Left ventricle myocardium inferior (tissue), 1 donor: ENCODE results near the gene ARHGEF10L. TPM values are rescaled to one million over a fixed set of nuclear protein-coding genes. Genes with fewer than 3 reads are reported as not detected.

Experiments
- DNase-seq: peaks from one replicate; pipeline ENCODE4 v3.0.0-alpha.2; 2020
- H3K27ac ChIP-seq: fragments of 200-600 bp; replicated peaks from 2 replicates; pipeline ENCODE4 v1.8.0; 2021
- H3K27me3 ChIP-seq: fragments of 200-600 bp; 2 replicates; pipeline ENCODE4 v1.8.0; 2021; ENCODE audit warnings: low read depth
- H3K36me3 ChIP-seq: fragments of 200-600 bp; 2 replicates; pipeline ENCODE4 v1.8.0; 2021
- H3K4me1 ChIP-seq: fragments of 200-600 bp; 2 replicates; pipeline ENCODE4 v1.8.0; 2021
- H3K4me3 ChIP-seq: fragments of 200-600 bp; 2 replicates; pipeline ENCODE4 v1.8.0; 2021; ENCODE audit warnings: mild to moderate bottlenecking, moderate library complexity
- H3K9me3 ChIP-seq: fragments of 200-600 bp; replicated peaks from 2 replicates; pipeline ENCODE4 v1.8.0; 2021
- intact Hi-C: fragments of 100-400 bp; cut with micrococcal nuclease; formaldehyde crosslinking; loops from one replicate; pipeline ENCODE4 v1.11.0; 2022
- total RNA-seq: library from RNA; stranded (reverse); fragmentation: NEBNext Ultra II Directional; extraction: Animal tissue kit (Norgen Biotek cat#: 25700); gene quantifications from one replicate; pipeline ENCODE4 v1.2.1, GENCODE V29; 2021
- TF ChIP-seq, protein P1 (sequence below): fragments of 200-600 bp; IDR thresholded peaks from 2 replicates; pipeline ENCODE4 v1.8.0; 2021; ENCODE audit warnings: antibody characterized with exemption, mild to moderate bottlenecking, borderline replicate concordance
- donor health status: DM: no; HTN: yes; CAD: no; lungs with severe emphysema.

Gene ARHGEF10L
- total RNA-seq, 1 donor from 2014 or later, result 59.1 TPM

DNA sequence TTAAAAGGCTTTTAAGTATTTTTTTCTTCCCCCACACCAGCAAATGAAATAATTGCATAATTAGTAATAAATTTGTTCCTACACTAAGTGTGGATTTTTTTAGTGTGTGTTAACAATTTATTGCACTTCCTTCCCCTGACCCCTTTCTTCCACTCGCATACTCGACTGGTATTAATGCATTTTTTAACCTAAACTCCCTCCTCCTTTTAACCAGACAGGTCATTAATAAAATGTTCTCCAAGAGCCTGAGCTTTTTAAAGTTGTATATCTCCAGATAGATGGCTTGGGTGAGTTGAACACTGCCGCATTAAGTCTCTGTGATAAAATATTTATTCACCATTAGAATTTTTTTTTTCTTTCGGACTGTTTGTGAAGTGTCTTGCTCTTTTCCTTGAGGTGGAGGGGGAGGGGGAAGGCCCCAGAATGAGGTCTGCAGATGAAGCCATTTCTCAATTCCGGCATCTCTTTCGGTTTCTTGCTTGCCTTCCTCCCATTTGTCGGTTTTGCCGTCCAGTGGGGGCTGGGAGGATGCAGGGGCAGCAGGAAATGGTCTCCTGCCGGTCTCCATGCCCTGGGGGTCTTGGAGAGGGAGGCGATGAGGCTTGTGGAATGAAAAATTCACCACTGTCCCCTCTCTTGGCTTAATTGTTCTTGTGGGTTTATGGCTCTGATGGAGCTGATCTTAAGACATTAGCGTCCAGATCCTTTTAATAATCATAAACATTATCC lies 151.6 kb downstream of the ARHGEF10L start:
- TF ChIP-seq, protein P1, sequence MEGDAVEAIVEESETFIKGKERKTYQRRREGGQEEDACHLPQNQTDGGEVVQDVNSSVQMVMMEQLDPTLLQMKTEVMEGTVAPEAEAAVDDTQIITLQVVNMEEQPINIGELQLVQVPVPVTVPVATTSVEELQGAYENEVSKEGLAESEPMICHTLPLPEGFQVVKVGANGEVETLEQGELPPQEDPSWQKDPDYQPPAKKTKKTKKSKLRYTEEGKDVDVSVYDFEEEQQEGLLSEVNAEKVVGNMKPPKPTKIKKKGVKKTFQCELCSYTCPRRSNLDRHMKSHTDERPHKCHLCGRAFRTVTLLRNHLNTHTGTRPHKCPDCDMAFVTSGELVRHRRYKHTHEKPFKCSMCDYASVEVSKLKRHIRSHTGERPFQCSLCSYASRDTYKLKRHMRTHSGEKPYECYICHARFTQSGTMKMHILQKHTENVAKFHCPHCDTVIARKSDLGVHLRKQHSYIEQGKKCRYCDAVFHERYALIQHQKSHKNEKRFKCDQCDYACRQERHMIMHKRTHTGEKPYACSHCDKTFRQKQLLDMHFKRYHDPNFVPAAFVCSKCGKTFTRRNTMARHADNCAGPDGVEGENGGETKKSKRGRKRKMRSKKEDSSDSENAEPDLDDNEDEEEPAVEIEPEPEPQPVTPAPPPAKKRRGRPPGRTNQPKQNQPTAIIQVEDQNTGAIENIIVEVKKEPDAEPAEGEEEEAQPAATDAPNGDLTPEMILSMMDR, result no peak
- Histone ChIP-seq H3K4me3 (no peak overlapping the region), H3K4me1 (peaks cover 11% of the 10 kb centered on the region), H3K36me3 (peaks cover 73% of the 10 kb centered on the region), H3K27ac (no peak overlapping the region), H3K9me3 (no peaks in the 10 kb centered on the region), H3K27me3 (no peaks in the 10 kb centered on the region)
- no peak for DNase-seq
- intact Hi-C loops, result no loop called here

DNA sequence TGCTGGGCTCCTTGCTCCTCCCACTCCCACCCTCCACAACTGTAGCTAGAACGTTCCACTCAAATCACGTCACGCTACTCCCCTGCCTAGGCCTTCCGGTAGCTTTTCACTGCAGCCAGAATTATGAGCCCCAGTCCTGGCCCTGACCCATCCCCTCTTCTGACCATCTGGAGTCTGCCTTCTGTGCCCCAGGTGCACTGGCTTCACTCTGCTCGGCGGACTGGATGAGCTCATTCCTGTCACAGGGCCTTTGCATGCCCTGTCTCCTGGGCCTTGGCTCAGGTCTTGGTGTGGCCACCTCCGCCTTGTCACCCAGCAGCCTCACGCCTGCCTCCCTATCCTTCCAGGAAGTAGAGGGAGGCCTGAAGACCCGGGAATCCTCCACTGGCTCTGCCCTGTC lies 153.1 kb downstream of the ARHGEF10L start:
- H3K27ac ChIP-seq, result no peak overlapping the region
- no peak overlapping the region for H3K4me3 ChIP-seq
- DNase-seq, result no peak
- TF ChIP-seq, protein P1, result no peak
- H3K9me3 ChIP-seq, result no peaks in the 10 kb centered on the region
- no peaks in the 10 kb centered on the region for H3K27me3 ChIP-seq
- H3K4me1 ChIP-seq, result peaks cover 7% of the 10 kb centered on the region
- intact Hi-C loops, result no loop called here
- H3K36me3 ChIP-seq, result peaks cover 76% of the 10 kb centered on the region

DNA sequence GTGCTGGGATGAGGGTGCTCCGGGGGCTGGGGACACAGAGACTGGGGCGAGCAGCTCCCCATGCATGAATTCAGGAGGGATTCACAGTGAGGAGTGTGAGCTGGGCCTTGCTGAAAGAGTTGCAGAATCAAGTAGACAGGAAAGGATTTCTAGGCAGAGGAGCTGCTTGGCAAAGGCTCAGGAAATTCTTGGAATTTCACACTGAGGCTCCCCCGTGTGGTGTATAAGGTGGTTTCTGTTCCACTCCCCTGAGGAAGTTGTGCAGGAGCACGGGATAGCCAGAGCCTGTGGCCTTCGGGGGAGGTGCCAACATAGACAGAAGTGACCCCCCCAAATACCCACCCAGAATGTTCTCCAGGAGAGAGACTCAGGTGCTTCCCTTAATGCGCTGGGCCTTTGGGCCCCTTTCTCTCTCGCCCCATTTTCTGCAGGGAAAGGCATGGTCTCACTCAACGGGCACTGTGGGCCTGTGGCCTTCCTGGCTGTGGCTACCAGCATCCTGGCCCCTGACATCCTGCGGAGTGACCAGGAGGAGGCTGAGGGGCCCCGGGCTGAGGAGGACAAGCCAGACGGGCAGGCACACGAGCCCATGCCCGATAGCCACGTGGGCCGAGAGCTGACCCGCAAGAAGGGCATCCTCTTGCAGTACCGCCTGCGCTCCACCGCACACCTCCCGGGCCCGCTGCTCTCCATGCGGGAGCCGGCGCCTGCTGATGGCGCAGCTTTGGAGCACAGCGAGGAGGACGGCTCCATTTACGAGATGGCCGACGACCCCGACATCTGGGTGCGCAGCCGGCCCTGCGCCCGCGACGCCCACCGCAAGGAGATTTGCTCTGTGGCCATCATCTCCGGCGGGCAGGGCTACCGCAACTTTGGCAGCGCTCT lies 157.2 kb downstream of the ARHGEF10L start:
- Histone ChIP-seq H3K4me3 (no peak overlapping the region), H3K27ac (no peak overlapping the region), H3K36me3 (peaks cover 43% of the 10 kb centered on the region), H3K9me3 (no peaks in the 10 kb centered on the region), H3K27me3 (no peaks in the 10 kb centered on the region), H3K4me1 (peaks cover 7% of the 10 kb centered on the region)
- intact Hi-C loops, result no loop called here
- TF ChIP-seq, protein P1, result peak; percentile 52
- DNase-seq, result no peak

DNA sequence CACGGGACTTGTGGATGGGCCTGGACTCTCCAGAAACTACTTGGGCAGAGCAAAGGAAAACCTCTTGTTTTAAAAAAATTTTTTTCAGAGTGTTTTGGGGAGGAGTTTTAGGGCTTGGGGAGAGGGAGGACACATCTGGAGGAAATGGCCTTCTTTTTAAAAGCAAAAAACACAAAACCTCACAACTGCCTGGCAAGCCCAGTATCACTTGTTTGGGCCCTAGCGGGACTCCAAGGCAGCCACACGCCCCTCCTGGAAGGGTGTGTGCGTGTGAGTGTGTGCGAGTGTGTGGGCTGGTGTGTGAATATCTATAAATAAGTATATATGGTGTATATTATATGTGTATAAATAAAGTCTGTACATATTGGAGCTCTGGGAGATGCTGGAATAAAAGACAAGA lies 158.0 kb downstream of the ARHGEF10L start:
- TF ChIP-seq, protein P1, result no peak
- H3K4me3 ChIP-seq, result no peak overlapping the region
- H3K4me1 ChIP-seq, result peaks cover 7% of the 10 kb centered on the region
- H3K9me3 ChIP-seq, result no peaks in the 10 kb centered on the region
- intact Hi-C loops, result no loop called here
- H3K27ac ChIP-seq, result no peak overlapping the region
- peaks cover 35% of the 10 kb centered on the region for H3K36me3 ChIP-seq
- no peak for DNase-seq
- H3K27me3 ChIP-seq, result no peaks in the 10 kb centered on the region

DNA sequence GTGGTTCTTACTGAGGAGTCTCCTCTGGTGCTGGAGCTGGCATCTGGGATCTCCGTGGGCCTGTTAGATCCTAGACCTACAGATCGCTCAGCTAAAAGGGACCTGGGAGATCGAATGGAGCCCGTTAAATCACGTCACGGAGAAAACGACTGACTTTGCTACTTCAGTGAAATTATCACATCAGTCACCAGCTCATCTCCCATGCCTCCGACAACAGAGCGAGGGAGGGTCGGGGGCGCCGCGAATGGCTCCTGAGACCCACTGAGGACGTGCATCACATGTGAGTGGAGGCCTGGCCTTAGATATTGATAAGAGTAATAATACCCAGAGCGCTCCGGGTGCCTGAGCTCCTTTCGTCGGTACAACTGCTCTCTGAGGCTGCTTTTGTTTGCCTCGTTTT lies 160.1 kb downstream of the ARHGEF10L start:
- H3K36me3 ChIP-seq, result peaks cover 22% of the 10 kb centered on the region
- intact Hi-C loops, result no loop called here
- TF ChIP-seq, protein P1, result no peak
- H3K27ac ChIP-seq, result no peak overlapping the region
- no peak overlapping the region for H3K4me3 ChIP-seq
- H3K27me3 ChIP-seq, result no peaks in the 10 kb centered on the region
- peaks cover 7% of the 10 kb centered on the region for H3K4me1 ChIP-seq
- no peaks in the 10 kb centered on the region for H3K9me3 ChIP-seq
- no peak for DNase-seq
